HG03354 (cell line): Measurements from ENCODE around the gene CROCC.

Experiments used
- ATAC-seq: cut with Tn5 transposase; IDR thresholded peaks from one replicate; pipeline ENCODE4 v1.9.1; 2021; ENCODE audit warnings: mild to moderate bottlenecking; ENCODE audit not compliant: unreplicated experiment, poor library complexity, severe bottlenecking

CROCC gene

DNA sequence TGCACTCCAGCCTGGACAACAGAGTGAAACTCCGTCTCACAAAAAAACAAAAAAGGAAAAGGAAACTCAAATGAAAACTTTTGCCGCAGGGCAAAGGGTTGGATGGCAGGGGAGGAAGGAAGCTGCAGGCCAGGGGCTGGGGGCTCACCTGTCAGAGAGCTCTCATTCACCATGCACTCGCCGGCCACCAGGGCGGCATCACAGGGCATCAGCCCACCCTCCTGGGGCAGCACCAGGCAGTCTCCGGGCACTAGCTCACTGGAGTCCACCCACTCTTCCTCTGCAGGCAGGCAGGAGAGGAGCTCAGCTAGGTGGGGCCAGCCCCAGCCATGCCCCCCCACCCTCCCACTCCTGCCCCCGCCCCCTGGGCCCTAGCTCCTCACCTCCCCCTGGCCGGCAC is 78.1 kb downstream of the CROCC start:
- no peak for ATAC-seq

DNA sequence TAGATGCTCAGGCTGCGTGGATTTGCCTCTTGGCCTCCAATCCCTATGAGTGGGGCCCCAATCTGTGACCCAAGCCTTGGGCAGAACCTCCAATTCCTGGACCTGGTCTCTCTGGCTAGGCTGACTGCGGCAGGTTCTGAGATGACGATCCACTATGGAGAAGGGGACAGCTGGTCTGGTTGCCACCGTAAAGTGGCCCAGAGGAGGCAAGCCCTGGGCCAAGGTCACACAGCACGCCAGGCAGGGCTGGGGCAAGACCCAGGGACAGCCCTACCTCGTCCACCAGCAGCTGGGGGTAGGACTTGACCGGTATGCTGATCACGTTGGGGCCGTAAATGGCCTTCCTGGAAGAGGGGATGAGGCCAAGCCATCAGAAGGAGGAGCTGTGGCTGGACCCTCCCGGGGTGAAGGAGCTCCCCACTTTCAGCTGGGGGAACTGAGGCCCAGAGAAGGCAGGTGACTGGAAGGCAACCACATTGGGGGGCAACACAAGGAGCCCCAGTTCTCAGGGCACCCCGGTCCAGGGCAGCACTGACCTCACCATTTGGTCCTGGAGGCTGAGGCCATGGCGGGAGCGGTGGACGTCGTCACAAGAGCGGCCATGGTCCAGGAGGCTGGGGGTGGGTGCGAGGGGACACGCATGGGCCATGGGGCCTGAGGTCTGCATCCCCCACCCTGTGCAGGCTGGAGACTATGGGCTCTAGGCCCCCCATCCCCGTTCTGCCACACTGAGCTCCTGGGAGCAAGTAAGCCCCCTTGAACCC is 80.2 kb downstream of the CROCC start:
- no peak for ATAC-seq

DNA sequence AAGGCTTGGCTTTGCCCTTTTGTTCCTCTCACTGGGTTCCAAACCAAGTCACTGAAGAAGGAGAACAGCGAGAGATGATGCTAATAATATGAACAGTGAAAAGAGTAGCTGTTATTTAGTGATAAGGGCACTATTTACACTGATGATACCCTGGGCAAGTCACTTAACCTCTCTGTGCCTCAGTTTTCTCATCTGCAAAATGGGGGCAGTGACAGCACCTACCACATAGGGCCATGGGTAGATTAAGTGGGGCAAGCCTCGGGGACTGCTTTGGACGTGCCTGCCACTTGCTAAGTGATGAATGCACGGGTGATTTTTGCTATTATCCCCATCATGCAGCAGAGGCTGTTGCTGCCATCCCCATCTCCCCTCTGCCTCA is 80.8 kb downstream of the CROCC start:
- ATAC-seq: no peak

DNA sequence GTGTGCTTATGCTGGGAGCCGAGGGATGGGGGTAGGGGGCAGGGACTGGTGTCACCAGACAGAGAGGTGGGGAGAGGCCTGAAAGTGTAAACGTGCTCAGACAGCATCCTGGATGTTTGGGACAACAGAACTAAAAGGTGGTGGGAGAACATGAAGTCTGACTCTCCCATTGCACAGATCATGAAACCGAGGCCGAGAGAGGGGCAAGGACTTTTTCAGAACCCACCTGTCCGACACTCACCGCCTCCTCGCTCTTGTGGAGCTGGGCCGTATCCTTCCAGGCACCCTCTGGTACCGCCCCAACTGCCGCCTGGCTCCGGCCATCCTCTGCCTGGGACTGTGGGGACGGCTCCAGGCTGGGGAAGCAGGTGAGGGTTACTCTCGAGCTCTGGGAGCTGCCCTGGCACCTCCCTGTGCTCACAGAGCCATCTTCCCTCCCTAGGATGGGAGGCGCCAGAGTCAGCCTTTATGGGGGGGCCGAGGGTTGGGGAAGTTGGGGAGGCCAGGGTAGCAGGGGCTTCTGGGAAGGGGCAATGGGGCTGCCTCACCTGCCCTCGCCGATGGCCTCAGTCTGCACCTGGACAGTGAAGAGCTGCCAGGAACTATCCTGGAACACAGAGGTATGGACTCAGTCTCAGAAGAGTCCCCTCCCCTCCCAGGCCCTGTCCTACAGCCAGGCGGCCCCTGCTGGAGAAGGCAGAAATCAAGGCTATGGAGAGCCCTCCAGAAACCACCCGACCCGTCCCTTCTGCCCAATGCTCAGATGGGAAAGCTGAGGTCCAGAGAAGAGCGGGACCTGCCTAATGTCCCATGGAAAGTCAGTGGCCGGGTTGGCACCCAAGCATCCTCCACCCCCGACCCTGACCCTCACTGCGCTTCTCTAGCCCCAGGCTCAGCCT is 83.0 kb downstream of the CROCC start:
- ATAC-seq: no peak

DNA sequence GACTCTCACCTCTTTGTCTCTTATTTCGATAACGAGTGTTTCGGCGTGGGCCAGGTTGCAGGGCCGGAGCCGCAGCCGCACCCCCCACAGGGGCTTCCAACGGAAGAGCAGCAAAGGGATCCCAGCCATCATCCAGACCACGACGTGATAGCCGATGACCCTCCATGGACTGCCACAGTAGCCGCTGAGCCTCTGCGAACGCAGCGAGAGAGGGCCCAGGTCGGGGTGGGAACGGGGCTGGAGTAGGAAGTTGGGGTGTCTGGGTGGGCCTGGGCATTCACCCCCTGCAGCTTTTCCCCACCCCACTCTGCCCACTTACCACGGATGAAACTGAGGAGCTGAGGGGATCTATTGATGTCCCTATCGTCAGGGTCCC is 83.6 kb downstream of the CROCC start:
- ATAC-seq: no peak

DNA sequence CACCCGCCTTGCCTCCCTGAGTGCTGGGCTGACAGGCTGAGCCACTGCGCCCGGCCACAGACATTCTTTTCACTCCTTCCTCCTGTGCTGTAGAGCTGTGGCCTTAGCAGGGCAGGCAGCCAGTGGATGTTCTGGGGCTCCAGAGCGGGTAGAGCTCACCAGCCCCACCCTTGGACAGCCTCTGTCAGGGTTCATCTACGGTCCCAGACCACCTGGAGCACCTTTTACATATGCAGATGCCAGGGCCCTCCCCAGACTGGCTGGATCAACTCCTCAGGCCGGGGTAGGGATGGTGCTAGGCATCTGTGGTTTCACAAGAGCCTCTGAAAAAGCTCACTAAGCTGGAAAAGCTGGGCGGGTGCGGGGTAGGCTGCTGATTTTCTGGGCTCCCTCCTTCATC is 85.4 kb downstream of the CROCC start:
- no peak for ATAC-seq

DNA sequence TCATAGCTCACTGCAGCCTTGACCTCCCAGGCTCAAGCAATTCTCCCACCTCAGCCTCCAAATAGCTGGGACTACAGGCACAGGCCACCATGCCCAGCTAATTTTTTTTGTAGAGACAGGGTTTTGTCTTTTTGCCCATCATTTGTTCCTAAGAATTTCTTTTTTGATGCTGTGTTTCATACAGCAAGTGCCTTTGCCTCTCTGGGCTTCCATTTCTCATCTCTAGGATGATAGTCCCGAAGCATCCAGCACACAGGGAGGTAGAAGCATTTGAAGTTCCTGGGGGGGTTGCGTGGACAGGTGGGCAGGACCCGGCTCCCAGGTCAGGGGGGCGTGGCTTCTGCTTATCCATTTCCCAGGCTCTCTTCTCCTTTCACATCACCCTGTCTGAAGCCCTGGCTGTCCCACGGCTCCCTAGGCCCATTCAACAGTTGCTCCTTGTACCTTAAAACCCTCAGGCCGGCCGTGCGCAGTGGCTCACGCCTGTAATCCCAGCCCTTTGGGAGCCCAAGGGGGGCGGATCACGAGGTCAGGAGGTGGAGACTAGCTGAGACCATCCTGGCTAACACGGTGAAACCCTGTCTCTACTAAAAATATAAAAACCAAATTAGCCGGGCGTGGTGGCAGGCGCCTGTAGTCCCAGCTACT is 86.6 kb downstream of the CROCC start:
- no peak for ATAC-seq

DNA sequence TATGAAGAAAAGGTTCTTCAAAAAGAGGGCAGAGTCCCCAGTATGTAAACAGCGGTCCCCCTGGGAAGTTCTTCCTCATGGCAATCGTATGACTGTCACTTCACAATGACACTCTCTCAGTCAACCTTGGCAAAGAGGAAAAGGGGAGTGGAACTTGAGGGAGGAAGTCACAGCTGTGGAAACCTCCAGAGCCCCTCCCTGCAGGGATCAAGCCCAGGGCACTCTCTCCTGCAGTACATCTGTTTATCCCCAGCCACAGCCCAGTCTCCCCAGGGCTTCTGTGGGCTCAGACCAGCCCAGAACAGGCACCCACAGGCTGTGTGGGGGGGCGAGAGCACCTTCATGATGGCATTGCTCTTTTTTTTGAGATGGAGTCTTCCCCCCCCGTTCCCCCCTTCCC is 88.0 kb downstream of the CROCC start:
- ATAC-seq: no peak

DNA sequence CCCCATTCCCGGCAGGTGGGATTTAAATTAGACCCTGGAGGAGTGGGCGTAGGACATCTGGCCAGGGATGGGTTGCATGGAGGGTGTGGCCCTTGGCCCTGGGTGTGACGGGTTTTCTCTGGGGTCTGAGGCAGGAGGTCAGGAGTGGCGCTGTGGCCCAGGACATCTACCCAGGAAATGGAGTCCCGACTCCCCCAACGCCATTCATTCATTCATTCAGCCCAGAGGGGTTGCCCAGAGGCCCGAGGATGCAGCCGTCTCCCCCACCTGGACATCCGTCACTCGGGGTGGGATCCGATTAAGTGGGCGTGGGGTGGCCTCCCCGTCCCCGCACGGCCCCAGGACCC is 89.3 kb downstream of the CROCC start:
- ATAC-seq: no peak

DNA sequence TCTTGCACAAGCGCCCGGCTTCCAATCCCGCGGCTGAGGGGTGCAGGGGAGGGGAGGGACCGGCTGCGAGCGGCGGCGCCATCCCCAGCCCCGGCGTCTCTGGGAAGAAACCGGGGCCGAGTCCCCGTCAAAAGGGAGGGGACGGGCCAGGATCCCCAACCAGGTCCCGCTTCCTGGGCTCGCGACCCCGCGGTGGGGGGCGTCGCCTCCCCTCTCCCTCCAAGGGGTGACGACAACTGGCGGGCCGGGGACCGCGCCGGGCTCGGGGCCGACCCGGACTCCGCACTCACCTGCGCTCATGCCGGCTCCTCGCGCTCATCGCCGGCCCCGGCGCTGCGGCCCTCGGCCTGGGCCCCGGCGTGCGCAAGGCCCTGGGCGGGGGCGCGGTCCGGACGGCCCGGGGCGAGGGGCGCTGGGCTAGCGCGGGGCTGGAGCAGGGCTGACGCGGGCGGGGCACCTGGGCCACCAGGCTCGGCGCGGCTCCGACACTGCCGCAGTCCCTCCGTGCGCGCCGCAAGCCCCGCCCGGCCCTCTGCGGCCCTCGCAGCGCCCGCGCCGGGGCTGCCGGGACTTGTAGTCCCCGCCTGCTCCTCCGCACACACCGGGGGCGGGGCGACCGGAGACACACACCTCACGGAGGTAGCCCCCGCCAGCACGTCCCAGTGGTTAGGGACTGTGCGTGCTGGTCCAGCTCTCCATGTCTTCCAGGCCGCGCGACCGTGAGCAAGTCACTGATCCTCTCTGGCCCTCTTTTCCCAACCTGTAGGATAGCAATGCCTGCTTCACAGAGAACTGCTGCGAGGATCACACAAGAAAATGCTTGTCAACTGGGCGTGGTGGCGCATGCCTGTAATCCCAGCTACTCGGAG is 89.9 kb downstream of the CROCC start, which contains the start of gene ATP13A2:
ATP13A2 (minus strand) TSS at position 490 of the 869 bp plus-strand sequence; CDS start at position 300, 190 bp downstream.
- ATAC-seq: peak; percentile 92

DNA sequence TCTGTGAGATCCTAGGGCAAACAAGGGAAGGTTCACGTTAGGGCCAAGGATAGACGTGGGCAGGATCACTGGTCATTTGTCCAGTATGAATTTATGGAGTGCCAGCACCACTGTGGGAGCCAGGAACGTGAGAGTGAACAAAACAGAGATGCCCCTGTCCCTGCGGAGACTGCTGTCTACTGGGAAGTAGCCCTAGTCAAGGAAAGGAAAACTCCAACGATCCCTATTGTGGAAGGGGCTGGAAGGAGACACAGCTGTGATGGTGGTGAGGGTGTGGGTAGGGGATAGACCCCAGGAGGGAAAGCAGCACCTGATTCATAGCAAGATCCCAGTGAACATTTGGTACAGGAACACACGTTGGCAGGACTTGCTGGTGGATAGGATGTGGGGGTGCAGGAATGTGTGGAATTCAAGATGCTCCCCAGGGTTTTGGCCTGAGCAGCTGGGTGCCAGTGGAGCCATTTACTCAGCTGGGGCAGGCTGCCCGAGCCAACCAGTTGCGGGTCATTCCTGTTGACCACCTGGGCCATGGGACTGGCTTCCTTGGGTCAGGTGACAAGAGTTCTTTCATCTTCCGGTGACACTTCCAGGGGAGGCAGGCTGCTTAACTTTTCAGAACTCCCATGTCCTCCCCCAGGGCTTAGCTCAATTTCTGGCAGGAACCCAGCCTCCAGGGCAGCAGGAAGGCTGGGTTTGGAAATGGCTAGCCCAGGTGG is 91.2 kb downstream of the CROCC start:
- ATAC-seq: no peak

DNA sequence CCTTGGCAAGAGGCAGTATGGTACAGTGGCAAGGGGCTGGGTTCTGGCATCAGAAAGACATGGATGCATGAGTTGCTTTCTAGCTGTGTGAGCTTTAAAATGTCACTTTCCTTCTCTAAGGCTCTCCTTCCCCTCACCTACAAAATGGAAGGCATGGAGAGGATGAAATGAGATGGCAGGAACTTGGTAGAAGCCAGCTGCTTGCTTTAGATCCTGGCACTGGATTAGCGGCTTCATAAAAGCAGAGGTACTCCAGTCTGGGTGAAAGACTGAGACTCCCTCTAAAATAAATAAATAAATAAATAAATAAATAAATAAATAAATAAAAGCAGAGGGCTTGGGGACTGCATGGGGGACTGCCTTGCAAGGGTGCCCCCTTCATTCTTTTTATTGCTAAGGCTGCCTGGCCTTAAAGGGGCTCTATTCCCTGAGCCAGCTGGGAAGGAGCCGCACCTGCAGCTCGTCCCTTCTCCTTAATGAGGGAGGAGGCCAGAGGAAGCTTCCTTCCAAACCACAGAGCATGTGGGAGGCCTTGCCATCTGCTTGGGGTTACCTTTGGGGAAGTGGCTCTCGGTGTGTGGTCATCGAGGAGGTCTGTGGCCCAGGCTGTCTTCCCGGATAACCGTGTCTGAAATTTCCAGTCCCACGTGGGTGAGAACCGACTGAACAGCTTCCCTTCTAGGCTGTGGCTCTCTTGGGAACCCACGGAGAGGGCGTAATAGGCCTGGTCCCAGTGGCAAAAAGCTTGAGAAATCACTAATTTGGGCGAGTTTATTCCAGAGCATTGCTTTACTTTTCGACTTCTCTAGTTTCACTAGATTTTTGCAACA is 92.0 kb downstream of the CROCC start:
- no peak for ATAC-seq

DNA sequence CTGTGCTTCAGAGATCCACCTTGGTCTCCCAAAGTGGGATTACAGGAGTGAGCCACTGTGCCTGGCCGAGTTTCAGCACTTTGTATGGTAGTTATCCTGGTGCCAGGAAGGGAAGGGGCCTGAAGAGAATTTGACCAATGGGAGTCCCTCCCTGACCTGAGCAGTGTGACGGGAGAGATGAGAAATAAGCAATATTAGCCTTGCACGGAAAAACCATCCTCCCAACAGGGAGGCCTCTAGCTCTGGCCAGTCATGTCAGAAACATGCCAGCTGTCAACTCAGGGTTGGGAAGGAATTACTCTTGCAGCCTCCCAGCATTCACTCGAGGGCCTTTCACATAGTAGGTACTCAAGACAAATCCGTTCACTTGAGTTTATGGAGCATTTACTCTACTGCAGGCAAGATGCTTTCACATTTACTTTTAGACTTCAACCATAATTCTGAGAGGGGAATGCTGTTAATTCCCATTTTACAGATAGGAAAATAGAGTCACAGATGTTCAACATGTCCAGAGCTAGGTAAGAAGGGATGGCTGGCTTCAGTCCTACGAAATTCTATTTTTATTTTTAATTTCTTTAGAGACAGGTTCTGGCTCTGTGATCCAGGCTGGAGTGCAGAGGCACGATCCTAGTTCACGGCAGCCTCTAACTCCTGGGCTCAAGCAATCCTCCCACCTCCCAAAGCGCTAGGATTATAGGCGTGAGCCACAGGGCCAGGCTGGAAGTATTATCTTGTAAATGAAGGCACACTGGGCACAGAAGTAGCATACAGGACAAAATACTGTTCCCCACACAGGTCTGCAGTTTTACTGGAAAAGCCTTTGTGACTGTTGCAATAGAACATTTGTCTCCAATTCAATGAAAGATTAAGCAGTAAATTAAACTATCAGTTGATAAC is 93.2 kb downstream of the CROCC start:
- ATAC-seq: no peak

DNA sequence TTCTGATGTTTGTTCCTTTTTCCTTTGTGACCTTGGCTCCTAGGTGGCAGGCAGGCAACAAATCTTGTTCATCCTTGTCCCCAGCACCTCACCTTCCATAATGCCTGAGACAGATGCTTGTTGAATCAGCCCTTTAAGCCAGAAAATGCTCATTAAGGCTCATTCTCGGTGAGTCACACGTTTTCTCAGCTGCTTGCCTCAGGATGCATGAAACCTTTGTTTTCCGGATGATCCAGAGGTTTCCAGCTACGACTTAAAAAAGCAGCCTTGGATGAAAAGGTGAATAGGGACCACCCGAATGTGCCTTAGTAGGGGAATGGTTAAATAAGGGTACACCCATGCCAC is 94.6 kb downstream of the CROCC start:
- ATAC-seq: no peak

DNA sequence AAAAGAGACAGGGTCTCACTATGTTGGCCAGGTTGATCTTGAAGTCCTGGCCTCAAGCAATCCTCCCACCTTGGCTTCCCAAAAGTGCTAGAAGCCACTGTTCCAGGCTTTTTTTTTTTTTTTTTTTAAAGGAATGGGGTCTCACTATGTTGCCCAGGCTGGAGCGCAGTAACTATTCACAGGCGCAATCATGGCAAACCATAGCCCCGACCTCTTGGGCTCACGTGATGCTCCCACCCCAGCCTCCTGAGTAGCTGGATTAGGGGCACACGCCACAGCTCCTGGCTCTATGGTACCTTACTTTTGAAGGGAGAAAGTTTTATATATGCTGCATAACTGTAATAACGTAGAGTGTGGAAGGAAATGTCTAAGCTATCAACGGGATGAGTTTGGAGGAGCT is 95.7 kb downstream of the CROCC start:
- ATAC-seq: no peak

DNA sequence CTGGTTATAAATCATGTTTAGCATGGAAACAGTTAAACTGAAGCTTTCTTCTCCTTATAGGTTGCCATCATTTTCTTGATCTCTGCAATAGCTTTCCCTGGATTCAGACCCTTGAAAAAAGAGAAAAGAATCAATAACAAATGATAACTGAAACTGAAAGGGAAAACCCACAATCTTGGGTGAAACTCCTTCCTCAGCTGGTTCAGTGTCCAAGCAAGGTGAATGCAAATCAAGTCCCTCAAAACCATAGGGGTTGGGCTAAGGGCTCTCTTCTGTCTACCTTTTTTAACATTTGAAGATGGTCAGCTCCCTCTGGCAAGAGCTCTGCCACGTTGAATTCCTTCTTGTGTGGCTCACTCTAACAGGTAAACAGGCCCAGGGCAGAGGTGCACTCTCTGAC is 97.1 kb downstream of the CROCC start:
- no peak for ATAC-seq

DNA sequence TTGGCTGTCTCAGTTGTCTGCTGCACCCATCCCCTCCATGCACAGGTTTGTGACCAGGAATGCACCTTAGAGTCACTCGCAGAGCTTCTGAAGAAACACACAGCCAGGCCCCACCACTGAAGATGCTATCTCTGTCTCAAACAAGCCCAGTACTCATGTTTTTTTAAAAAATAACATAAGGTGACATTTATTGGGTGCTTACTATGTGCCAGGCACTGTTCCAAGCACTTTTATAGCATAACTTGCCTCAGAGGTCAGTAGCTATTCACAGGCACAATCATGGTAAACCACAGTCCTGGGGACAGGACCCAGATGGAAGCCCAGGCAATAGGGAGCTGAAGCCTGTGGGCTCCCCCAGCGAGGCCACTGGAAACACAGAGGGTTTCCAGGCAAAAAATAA is 98.8 kb downstream of the CROCC start:
- no peak for ATAC-seq

DNA sequence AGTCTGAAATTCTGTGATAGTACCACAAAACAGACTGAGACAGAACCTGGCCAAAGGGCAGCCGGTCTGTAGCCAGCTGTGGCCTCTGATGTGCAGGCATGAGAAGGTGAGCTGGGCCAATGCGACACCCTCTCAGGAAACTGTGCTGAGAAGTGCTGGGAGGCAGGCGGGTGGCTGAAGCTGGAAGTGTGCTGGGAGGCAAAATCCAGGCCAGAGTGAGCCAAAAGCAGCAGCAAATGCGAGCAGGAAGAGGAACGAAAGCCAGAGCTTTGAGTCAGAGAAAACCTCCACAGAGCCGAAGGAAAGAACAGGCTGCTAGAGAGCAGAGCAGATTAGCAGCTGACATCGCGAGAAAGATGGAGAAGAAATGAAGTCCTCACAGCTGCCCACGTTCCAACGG is 100.2 kb downstream of the CROCC start:
- ATAC-seq: no peak
